NCI-H1694 treated with DMSO at 0.1 percent for 48 hours (cell line): Measurements from ENCODE around the gene C1GALT1C1.
"Not testable (repeated sequence)": the region's sequence is repeated elsewhere in the genome, so short reads cannot be mapped to it uniquely, and the experiment has no call there.

Experiments
- DNase-seq: peaks from one replicate; lab custom pipeline; 2025; lab: John Stamatoyannopoulos, UW

Gene C1GALT1C1

GRCh38 chrX:120629667-120630537, at the start of gene C1GALT1C1:
Gene C1GALT1C1, minus strand, starts transcription at chrX:120630054. Its CDS starts 2,888 bp downstream, at chrX:120627166.
- peak; percentile 98 for DNase-seq

- DNase-seq = no peak
Observed at GRCh38 chrX:120677004-120677652, 47.3 kb upstream of the C1GALT1C1 start.

GRCh38 chrX:120672841-120673530, 43.1 kb upstream of the C1GALT1C1 start:
- no peak for DNase-seq

- DNase-seq = no peak
Observed at GRCh38 chrX:120672389-120672788, 42.5 kb upstream of the C1GALT1C1 start.

- no peak for DNase-seq
Observed at GRCh38 chrX:120671963-120672362, 42.1 kb upstream of the C1GALT1C1 start.

GRCh38 chrX:120668357-120668756, 38.5 kb upstream of the C1GALT1C1 start:
- no peak for DNase-seq

GRCh38 chrX:120664535-120664934, 34.7 kb upstream of the C1GALT1C1 start:
- DNase-seq = not testable (repeated sequence)

GRCh38 chrX:120664081-120664480, 34.2 kb upstream of the C1GALT1C1 start:
- peak; percentile 54 for DNase-seq

- no peak for DNase-seq
Observed at GRCh38 chrX:120662662-120663061, 32.8 kb upstream of the C1GALT1C1 start.

- no peak for DNase-seq
Observed at GRCh38 chrX:120660637-120661036, 30.8 kb upstream of the C1GALT1C1 start.

GRCh38 chrX:120653000-120653399, 23.1 kb upstream of the C1GALT1C1 start:
- no peak for DNase-seq

- DNase-seq = not testable (repeated sequence)
Observed at GRCh38 chrX:120652256-120652655, 22.4 kb upstream of the C1GALT1C1 start.

GRCh38 chrX:120647127-120647526, 17.3 kb upstream of the C1GALT1C1 start:
- DNase-seq = no peak

GRCh38 chrX:120642871-120643270, 13.0 kb upstream of the C1GALT1C1 start:
- DNase-seq = no peak

GRCh38 chrX:120638619-120639018, 8.8 kb upstream of the C1GALT1C1 start:
- no peak for DNase-seq

- DNase-seq = no peak
Observed at GRCh38 chrX:120625371-120625770, 4.5 kb downstream of the C1GALT1C1 start.

GRCh38 chrX:120617996-120618630, 11.7 kb downstream of the C1GALT1C1 start:
- DNase-seq = no peak

- DNase-seq = peak; percentile 77
Observed at GRCh38 chrX:120614816-120615215, 15.0 kb downstream of the C1GALT1C1 start.

- DNase-seq = no peak
Observed at GRCh38 chrX:120612086-120612485, 17.8 kb downstream of the C1GALT1C1 start.

- peak; percentile 78 for DNase-seq
Observed at GRCh38 chrX:120604361-120604782, 25.5 kb downstream of the C1GALT1C1 start.

GRCh38 chrX:120603707-120604360, 26.0 kb downstream of the C1GALT1C1 start, which contains the start of gene MCTS1:
Gene MCTS1, plus strand, starts transcription at chrX:120604101. Its CDS starts 136 bp downstream, at chrX:120604237.
- peak; percentile 95 for DNase-seq
